Thyroid gland (tissue), 4 donors: ENCODE measurements around the gene WDR86.

Source experiments
- POLR2A ChIP-seq, 2 donors: fragments of 450-650 bp; IDR thresholded peaks; one replicate each; pipeline ENCODE4 v1.6.1; 2017; ENCODE audit warnings: antibody characterized with exemption in 2 of 2, mild to moderate bottlenecking in 2 of 2, moderate library complexity in 1 of 2
- TF ChIP-seq, protein P1 (sequence below), 6 experiments: fragments of 200-600 bp in 3 of 6; fragments of 450-650 bp in 3 of 6; sonication (generic) in 3 of 6; IDR thresholded peaks; one replicate each; pipeline ENCODE4 v1.5.1; 2016 to 2019; ENCODE audit warnings: antibody characterized with exemption in 6 of 6, mild to moderate bottlenecking in 2 of 6, inconsistent platforms in 1 of 6, moderate library complexity in 1 of 6

DNA sequence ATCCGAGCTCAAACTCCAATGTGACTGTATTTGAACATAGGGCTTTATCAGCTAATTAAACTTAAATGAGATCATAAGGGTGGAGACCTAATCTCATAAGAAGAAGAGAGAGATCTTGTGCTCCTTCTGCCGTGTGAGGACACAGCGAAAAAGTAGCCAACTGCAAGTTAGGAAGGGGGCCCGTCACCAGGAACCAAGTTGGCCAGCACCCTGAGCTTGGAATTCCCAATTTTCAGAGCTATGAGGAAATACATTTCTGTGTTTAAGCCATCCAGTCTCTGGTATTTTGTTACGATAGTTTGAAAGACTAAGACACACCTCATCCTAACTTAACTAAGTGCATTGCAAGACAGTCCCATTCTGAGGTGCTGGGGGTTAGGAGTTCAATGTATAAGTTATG lies 14.1 kb upstream of the WDR86 start:
- TF ChIP-seq, protein P1, sequence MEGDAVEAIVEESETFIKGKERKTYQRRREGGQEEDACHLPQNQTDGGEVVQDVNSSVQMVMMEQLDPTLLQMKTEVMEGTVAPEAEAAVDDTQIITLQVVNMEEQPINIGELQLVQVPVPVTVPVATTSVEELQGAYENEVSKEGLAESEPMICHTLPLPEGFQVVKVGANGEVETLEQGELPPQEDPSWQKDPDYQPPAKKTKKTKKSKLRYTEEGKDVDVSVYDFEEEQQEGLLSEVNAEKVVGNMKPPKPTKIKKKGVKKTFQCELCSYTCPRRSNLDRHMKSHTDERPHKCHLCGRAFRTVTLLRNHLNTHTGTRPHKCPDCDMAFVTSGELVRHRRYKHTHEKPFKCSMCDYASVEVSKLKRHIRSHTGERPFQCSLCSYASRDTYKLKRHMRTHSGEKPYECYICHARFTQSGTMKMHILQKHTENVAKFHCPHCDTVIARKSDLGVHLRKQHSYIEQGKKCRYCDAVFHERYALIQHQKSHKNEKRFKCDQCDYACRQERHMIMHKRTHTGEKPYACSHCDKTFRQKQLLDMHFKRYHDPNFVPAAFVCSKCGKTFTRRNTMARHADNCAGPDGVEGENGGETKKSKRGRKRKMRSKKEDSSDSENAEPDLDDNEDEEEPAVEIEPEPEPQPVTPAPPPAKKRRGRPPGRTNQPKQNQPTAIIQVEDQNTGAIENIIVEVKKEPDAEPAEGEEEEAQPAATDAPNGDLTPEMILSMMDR (IDR thresholded peaks at IDR 0.05), result no peak
- TF ChIP-seq POLR2A (IDR thresholded peaks at IDR 0.05), result no peak
